HG03520 (cell line): Measurements from ENCODE around the gene DGKH.
A peak's percentile ranks its signal among the peaks of the same experiment; 100 is the strongest.

Source experiments
- ATAC-seq: cut with Tn5 transposase; IDR thresholded peaks from one replicate; pipeline ENCODE4 v1.9.1; 2021; ENCODE audit warnings: mild to moderate bottlenecking, moderate library complexity; ENCODE audit not compliant: unreplicated experiment

The DGKH gene

GRCh38 chr13:42048342-42048683 is at the start of gene DGKH:
TSS of gene DGKH (plus strand) at chr13:42048648. CDS start at chr13:42048774, 126 bp downstream.
- peak; percentile 31 for ATAC-seq

- ATAC-seq, result no peak
Observed at GRCh38 chr13:42000846-42001245, 47.6 kb upstream of the DGKH start.

- no peak for ATAC-seq
Observed at GRCh38 chr13:42001580-42001979, 46.9 kb upstream of the DGKH start.

- ATAC-seq, result no peak
Observed at GRCh38 chr13:42002066-42002465, 46.4 kb upstream of the DGKH start.

- no peak for ATAC-seq
Observed at GRCh38 chr13:42007844-42008243, 40.6 kb upstream of the DGKH start.

- no peak for ATAC-seq
Observed at GRCh38 chr13:42009057-42009456, 39.4 kb upstream of the DGKH start.

GRCh38 chr13:42011601-42012350 is 36.7 kb upstream of the DGKH start:
- ATAC-seq, result no peak

- ATAC-seq, result no peak
Observed at GRCh38 chr13:42014119-42014518, 34.3 kb upstream of the DGKH start.

GRCh38 chr13:42017264-42017663 is 31.2 kb upstream of the DGKH start:
- no peak for ATAC-seq

- ATAC-seq, result no peak
Observed at GRCh38 chr13:42021851-42022250, 26.6 kb upstream of the DGKH start.

GRCh38 chr13:42022336-42022735 is 26.1 kb upstream of the DGKH start:
- ATAC-seq, result no peak

GRCh38 chr13:42022796-42023493 is 25.5 kb upstream of the DGKH start:
- ATAC-seq, result no peak

- ATAC-seq, result no peak
Observed at GRCh38 chr13:42027286-42027685, 21.2 kb upstream of the DGKH start.

GRCh38 chr13:42028113-42028799 is 20.2 kb upstream of the DGKH start:
- no peak for ATAC-seq

- no peak for ATAC-seq
Observed at GRCh38 chr13:42035905-42036521, 12.4 kb upstream of the DGKH start.

GRCh38 chr13:42036711-42037110 is 11.7 kb upstream of the DGKH start:
- no peak for ATAC-seq

- no peak for ATAC-seq
Observed at GRCh38 chr13:42038661-42039456, 9.6 kb upstream of the DGKH start.

GRCh38 chr13:42039457-42039945 is 8.9 kb upstream of the DGKH start:
- ATAC-seq, result no peak

- ATAC-seq, result peak; percentile 63
Observed at GRCh38 chr13:42039946-42040729, 8.3 kb upstream of the DGKH start.

GRCh38 chr13:42040730-42041010 is 7.8 kb upstream of the DGKH start:
- ATAC-seq, result no peak
